ENCODE data around the gene NAGLU. TPM values are rescaled to one million over a fixed set of nuclear protein-coding genes. Genes with fewer than 3 reads are reported as not detected.

Gene NAGLU
- total RNA-seq, 1 donor from 2014 or later: 10.6 TPM

DNA sequence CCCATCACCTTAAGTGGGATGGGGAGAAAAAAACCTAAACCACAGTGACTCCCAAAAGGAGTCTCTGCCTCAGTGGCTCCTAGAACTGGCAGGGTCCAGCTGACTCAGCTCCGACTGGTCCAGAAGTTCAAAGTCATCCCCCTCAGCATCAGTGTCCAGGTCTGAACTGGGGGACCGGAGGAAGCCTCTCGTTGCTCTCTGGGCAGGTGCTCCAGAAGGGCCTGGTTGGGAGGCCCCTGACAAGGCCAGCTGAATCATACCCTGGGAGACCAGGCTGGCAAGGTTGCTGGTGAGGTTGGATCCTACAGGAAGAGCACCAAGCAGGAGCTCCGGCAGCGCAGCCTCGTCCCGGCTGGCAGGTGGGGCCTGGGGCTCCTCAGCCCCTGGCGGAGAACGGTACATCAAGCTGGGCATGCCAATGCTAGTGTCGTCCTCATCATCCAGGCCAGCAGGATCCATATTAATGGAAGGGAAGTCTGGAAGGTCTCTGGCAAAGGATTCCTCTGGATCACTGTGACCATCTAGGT is 45.8 kb downstream of the NAGLU start:
- DNase-seq (ENCODE audit: low spot score in 2 of 2) (no peak), FAIRE-seq (no peak)

DNA sequence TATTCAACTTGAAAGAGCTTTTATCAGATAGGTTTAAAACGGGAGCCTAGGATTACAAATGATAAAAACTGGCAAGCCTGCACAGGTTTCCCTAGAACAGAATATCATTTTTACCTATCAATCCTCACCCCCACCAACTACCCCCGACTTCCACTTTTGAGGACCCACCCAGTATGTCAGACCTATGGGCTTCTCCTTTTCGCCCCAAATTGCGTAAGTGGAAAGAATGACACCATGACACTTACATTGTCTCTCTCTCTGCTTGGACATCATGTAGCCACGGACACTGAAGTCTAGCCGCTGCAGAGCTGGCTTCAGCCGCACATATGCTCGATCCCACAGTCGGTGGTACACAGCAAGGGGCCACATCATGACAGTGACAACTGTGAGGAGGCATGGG is 48.8 kb downstream of the NAGLU start:
- no peak for DNase-seq (ENCODE audit: low spot score in 2 of 2)
- FAIRE-seq: no peak

DNA sequence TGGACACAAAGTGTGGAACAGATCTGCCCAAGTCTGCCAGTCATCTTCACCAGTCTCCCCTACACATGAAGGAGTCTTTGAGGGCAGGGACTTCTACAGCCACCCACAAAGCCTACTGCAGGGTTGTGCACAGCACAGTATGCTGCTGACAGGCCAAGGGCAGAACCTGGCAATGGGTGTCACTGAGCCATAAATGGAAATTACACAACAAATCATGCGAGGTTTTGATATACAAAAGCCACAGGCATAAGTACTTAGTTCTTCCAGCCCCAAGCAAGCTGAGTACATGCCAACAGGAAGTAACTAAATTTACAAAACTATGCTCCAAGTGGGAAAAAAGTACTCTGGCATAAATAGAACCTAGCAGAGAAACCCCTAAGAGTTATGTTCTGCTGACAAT is 49.3 kb downstream of the NAGLU start:
- no peak for DNase-seq (ENCODE audit: low spot score in 2 of 2)
- FAIRE-seq: no peak

DNA sequence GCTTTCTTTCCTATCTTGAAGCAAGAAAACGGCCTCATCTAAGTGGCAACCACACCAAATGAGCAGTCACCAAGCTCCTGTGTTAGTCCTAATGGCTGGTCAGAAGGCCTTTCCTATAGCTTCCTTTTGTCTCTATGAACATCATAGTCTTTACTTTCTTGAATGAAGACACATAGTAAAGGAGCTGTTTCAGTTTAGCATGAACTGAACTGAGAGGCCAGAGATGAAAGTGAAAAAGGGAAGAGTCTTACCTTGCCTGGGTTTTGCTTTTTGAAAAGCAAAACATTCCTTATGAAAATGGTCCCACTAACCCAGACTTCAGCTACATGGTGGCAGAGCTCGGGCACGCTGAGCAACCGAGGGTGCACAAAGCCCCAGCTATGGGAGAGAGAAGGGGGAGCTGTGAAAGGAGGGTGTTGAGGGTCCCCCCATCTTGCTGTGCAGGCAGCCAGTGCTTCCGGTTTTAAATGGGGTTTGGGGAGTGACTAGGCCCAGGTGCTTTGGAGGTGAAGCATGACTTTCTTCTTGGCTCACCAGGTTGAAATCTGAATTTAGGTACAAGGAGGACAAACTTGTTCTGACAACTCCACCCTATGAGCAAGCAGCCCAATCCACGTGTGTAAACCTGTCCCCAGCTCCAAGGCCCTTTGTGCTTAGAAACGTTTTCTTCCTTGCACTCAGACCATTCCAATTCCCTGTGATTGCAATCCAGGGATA is 50.6 kb downstream of the NAGLU start:
- FAIRE-seq: no peak
- DNase-seq (ENCODE audit: low spot score in 2 of 2): no peak

DNA sequence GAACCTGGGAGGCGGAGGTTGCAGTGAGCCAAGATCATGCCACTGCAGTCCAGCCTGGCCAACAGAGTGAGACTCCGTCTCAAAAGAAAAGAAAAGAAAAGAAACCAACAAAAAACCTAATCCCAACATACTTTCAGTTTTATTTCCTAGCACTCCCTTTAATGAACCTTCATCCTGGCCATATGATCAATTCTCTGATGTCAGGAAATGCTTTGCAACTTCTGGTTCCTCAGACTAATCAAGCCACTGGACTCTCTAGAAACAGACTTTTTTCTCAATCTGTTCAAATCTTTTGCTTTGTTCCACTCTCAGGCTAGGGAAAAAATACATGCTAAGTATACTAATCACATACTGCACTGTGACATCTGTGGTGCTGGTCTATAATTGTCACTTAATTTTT is 54.8 kb downstream of the NAGLU start:
- DNase-seq (ENCODE audit: low spot score in 2 of 2) (no peak), FAIRE-seq (no peak)

DNA sequence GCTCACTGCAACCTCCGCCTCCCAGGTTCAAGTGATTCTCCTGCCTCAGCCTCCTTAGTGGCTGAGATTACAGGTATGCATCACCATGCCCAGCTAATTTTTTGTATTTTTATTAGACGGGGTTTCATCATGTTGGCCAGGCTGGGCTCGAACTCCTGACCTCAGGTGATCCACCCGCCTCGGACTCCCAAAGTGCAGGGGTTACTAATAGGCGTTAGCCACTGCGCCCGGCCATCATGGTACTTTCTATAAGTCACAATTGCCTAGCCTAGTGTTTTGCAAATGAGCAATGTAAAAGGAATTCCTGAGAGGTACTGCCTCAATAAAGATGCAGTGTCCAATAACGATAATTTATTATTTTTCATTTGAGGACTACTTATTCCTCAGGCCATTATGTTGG is 55.4 kb downstream of the NAGLU start:
- FAIRE-seq (no peak), DNase-seq (ENCODE audit: low spot score in 2 of 2) (no peak)

Small RNA genes lying within 50 kb of the gene (small RNA-seq; reads per million reads assigned to genes)
- gene MIR548AT: 0.15 reads per million

Other genes with a start within 250 kb of the NAGLU start
- gene STAT5A, start 247.7 kb upstream of the NAGLU start, total RNA-seq: 1.6 TPM
- 26.5 TPM for gene STAT3, start 147.8 kb upstream of the NAGLU start, total RNA-seq
- 8.2 TPM for gene CAVIN1, start 113.0 kb upstream of the NAGLU start, total RNA-seq
- 207 TPM for gene ATP6V0A1, start 77.4 kb upstream of the NAGLU start, total RNA-seq
- 1.6 TPM for gene HSD17B1, start 16.7 kb downstream of the NAGLU start, total RNA-seq
- gene COASY, start 25.9 kb downstream of the NAGLU start, total RNA-seq: 4.1 TPM
- 22.8 TPM for gene MLX, start 30.9 kb downstream of the NAGLU start, total RNA-seq
- 4.5 TPM for gene PSMC3IP, start 41.5 kb downstream of the NAGLU start, total RNA-seq
- gene RETREG3, start 73.1 kb downstream of the NAGLU start, total RNA-seq: 59.5 TPM
- 11.4 TPM for gene TUBG1, start 73.4 kb downstream of the NAGLU start, total RNA-seq
- 8.2 TPM for gene TUBG2, start 123.0 kb downstream of the NAGLU start, total RNA-seq
- 2.0 TPM for gene PLEKHH3, start 140.8 kb downstream of the NAGLU start, total RNA-seq
- gene CCR10, start 145.6 kb downstream of the NAGLU start, total RNA-seq: 0.41 TPM
- 5.3 TPM for gene CNTNAP1, start 146.3 kb downstream of the NAGLU start, total RNA-seq
- 24.9 TPM for gene EZH1, start 208.8 kb downstream of the NAGLU start, total RNA-seq
- 15.9 TPM for gene RAMP2, start 225.0 kb downstream of the NAGLU start, total RNA-seq
- gene VPS25, start 237.2 kb downstream of the NAGLU start, total RNA-seq: 26.1 TPM
- gene WNK4, start 244.4 kb downstream of the NAGLU start, total RNA-seq: 0.41 TPM

All from frontal cortex (tissue), 4 donors.